ENCODE results near the gene LPP.

LPP gene

GRCh38 chr3:188589071-188589470 lies 435.1 kb downstream of the LPP start:
- H3K9ac ChIP-seq (ENCODE audit: low read length), result no peak overlapping the region
- no peaks in the 10 kb centered on the region for H3K27me3 ChIP-seq (ENCODE audit: low read length)
- TF ChIP-seq CTCF (IDR thresholded peaks at IDR 0.05; ENCODE audit: insufficient read depth, low read length, poor library complexity, severe bottlenecking) (no peak), EZH2phosphoT487 (conservative IDR thresholded peaks at IDR 0.05; ENCODE audit: low read length) (no peak)
- no peaks in the 10 kb centered on the region for H3K9me2 ChIP-seq (replicated peaks; ENCODE audit: insufficient read depth, low read length)
- no peak overlapping the region for H3K4me3 ChIP-seq (ENCODE audit: insufficient read depth, low read length, poor library complexity, severe bottlenecking)
- no peaks in the 10 kb centered on the region for H4K20me1 ChIP-seq (ENCODE audit: low read depth, low read length)
- no peaks in the 10 kb centered on the region for H3K36me3 ChIP-seq (ENCODE audit: low read length)
- H3F3A ChIP-seq (ENCODE audit: insufficient read depth), result no peaks in the 10 kb centered on the region
- no peak overlapping the region for H3K27ac ChIP-seq (ENCODE audit: low read depth, low read length)
- H3K4me2 ChIP-seq (ENCODE audit: low read depth, low read length, poor library complexity, severe bottlenecking), result no peak overlapping the region
- H3K9me3 ChIP-seq (ENCODE audit: insufficient read depth, low read length), result no peaks in the 10 kb centered on the region
- H3K79me2 ChIP-seq (ENCODE audit: insufficient read depth, low read length), result no peaks in the 10 kb centered on the region
- H2AFZ ChIP-seq (ENCODE audit: low read depth, low read length, severe bottlenecking), result no peak overlapping the region

- no peaks in the 10 kb centered on the region for H3K79me2 ChIP-seq (ENCODE audit: insufficient read depth, low read length)
Observed at GRCh38 chr3:188589771-188590170, 435.8 kb downstream of the LPP start.

GRCh38 chr3:188590557-188590956 lies 436.6 kb downstream of the LPP start:
- H3K79me2 ChIP-seq (ENCODE audit: insufficient read depth, low read length), result no peaks in the 10 kb centered on the region
- H3K9me2 ChIP-seq (replicated peaks; ENCODE audit: insufficient read depth, low read length), result no peaks in the 10 kb centered on the region
- TF ChIP-seq CTCF (IDR thresholded peaks at IDR 0.05; ENCODE audit: insufficient read depth, low read length, poor library complexity, severe bottlenecking), result no peak
- TF ChIP-seq EZH2phosphoT487 (conservative IDR thresholded peaks at IDR 0.05; ENCODE audit: low read length), result no peak
- no peak overlapping the region for H2AFZ ChIP-seq (ENCODE audit: low read depth, low read length, severe bottlenecking)
- no peak overlapping the region for H3K27ac ChIP-seq (ENCODE audit: low read depth, low read length)
- no peaks in the 10 kb centered on the region for H3F3A ChIP-seq (ENCODE audit: insufficient read depth)
- H3K27me3 ChIP-seq (ENCODE audit: low read length), result no peaks in the 10 kb centered on the region
- no peaks in the 10 kb centered on the region for H3K36me3 ChIP-seq (ENCODE audit: low read length)
- no peaks in the 10 kb centered on the region for H3K9me3 ChIP-seq (ENCODE audit: insufficient read depth, low read length)
- H3K4me3 ChIP-seq (ENCODE audit: insufficient read depth, low read length, poor library complexity, severe bottlenecking), result no peak overlapping the region
- H3K4me2 ChIP-seq (ENCODE audit: low read depth, low read length, poor library complexity, severe bottlenecking), result no peak overlapping the region
- no peaks in the 10 kb centered on the region for H4K20me1 ChIP-seq (ENCODE audit: low read depth, low read length)
- no peak overlapping the region for H3K9ac ChIP-seq (ENCODE audit: low read length)

More at GRCh38 chr3:188589771-188590170, 435.8 kb downstream of the LPP start:
- H3K9ac ChIP-seq (ENCODE audit: low read length), result no peak overlapping the region
- H3K4me3 ChIP-seq (ENCODE audit: insufficient read depth, low read length, poor library complexity, severe bottlenecking), result no peak overlapping the region
- H3K27ac ChIP-seq (ENCODE audit: low read depth, low read length), result no peak overlapping the region
- no peaks in the 10 kb centered on the region for H3K9me3 ChIP-seq (ENCODE audit: insufficient read depth, low read length)
- no peaks in the 10 kb centered on the region for H3F3A ChIP-seq (ENCODE audit: insufficient read depth)
- no peaks in the 10 kb centered on the region for H4K20me1 ChIP-seq (ENCODE audit: low read depth, low read length)
- H3K9me2 ChIP-seq (replicated peaks; ENCODE audit: insufficient read depth, low read length), result no peaks in the 10 kb centered on the region
- TF ChIP-seq CTCF (IDR thresholded peaks at IDR 0.05; ENCODE audit: insufficient read depth, low read length, poor library complexity, severe bottlenecking) (no peak), EZH2phosphoT487 (conservative IDR thresholded peaks at IDR 0.05; ENCODE audit: low read length) (no peak)
- no peaks in the 10 kb centered on the region for H3K27me3 ChIP-seq (ENCODE audit: low read length)
- H3K4me2 ChIP-seq (ENCODE audit: low read depth, low read length, poor library complexity, severe bottlenecking), result no peak overlapping the region
- H2AFZ ChIP-seq (ENCODE audit: low read depth, low read length, severe bottlenecking), result no peak overlapping the region
- no peaks in the 10 kb centered on the region for H3K36me3 ChIP-seq (ENCODE audit: low read length)

Data from SU-DHL-6 (cell line).